ENCODE data around the gene STAT5B.
"Not testable (repeated sequence)": the region's sequence is repeated elsewhere in the genome, so short reads cannot be mapped to it uniquely, and the experiment has no call there.

DNA sequence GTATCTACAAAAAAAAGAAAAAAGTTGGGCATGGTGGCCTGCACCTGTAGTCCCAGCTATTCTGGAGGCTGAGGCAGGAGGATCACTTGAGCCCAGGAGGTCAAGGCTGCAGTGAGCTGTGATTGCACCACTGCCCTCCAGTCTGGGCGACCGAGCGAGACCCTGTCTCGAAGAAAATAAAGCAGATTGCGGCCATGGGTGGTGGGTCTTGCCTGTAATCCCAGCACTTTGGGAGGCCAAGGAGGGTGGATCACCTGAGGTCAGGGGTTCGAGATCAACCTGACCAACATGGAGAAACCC lies 28.8 kb upstream of the STAT5B start:
- TF ChIP-seq CTCF (IDR thresholded peaks at IDR 0.05 in 8 of 11, conservative IDR thresholded peaks at IDR 0.05 in 3 of 11); POLR2A (IDR thresholded peaks at IDR 0.05): not testable (repeated sequence)
